Caco-2 (cell line): ENCODE measurements around the gene MPDZ. TPM values are rescaled to one million over a fixed set of nuclear protein-coding genes. Genes with fewer than 3 reads are reported as not detected.

Source experiments
- BruUV-seq: library from RNA; stranded (reverse); fragments of 400-500 nt; replicated peaks from 2 replicates; lab custom pipeline; 2021; lab: Mats Ljungman, UMichigan
- CTCF ChIA-PET: fragments of 300-600 bp; sonication (Branson Sonifier 250); formaldehyde crosslinking; loops from one replicate; lab custom pipeline; 2022; ENCODE audit warnings: antibody characterized with exemption; lab: Charles Lee
- POLR2A ChIA-PET: fragments of 300-600 bp; sonication (Branson Sonifier 250); formaldehyde crosslinking; loops from one replicate; lab custom pipeline; 2022; ENCODE audit warnings: antibody characterized with exemption; lab: Charles Lee
- DNase-seq, 2 experiments: peaks; one replicate each; pipeline versions ENCODE4 v3.0.0 to v3.0.0-alpha.2; 2020 to 2022
- H3K27me3 ChIP-seq: replicated peaks from 2 replicates; pipeline ENCODE4 v1.6.0; 2011; ENCODE audit warnings: low read length; ENCODE audit not compliant: control insufficient read depth, insufficient read depth
- H3K36me3 ChIP-seq: 2 replicates; pipeline ENCODE4 v1.5.1; 2011; ENCODE audit warnings: low read length; ENCODE audit not compliant: control insufficient read depth, insufficient read depth
- H3K4me1 ChIP-seq: fragments of 250-450 bp; sonication (Bioruptor Pico); 2 replicates; pipeline ENCODE4 v1.5.1; 2020; ENCODE audit warnings: mild to moderate bottlenecking
- H3K4me3 ChIP-seq: 2 replicates; pipeline ENCODE4 v1.5.1; 2011; ENCODE audit warnings: low read depth, mild to moderate bottlenecking, control low read depth, low read length
- H3K9me3 ChIP-seq: fragments of 250-450 bp; sonication (Bioruptor Pico); 2 replicates; pipeline ENCODE4 v1.5.1; 2020; ENCODE audit warnings: mild to moderate bottlenecking, moderate library complexity
- H3K27ac Mint-ChIP-seq: one replicate; pipeline ENCODE4 v1.8.0; 2022; ENCODE audit warnings: mixed read lengths; ENCODE audit not compliant: unreplicated experiment
- H3K27me3 Mint-ChIP-seq: one replicate; pipeline ENCODE4 v1.8.0; 2022; ENCODE audit warnings: mixed read lengths; ENCODE audit not compliant: insufficient read depth, unreplicated experiment
- H3K36me3 Mint-ChIP-seq: one replicate; pipeline ENCODE4 v1.8.0; 2022; ENCODE audit warnings: mild to moderate bottlenecking, mixed read lengths; ENCODE audit not compliant: insufficient read depth, unreplicated experiment
- H3K4me1 Mint-ChIP-seq: one replicate; pipeline ENCODE4 v1.8.0; 2022; ENCODE audit warnings: low read depth, mixed read lengths; ENCODE audit not compliant: unreplicated experiment
- H3K4me3 Mint-ChIP-seq: one replicate; pipeline ENCODE4 v1.8.0; 2022; ENCODE audit warnings: mild to moderate bottlenecking, moderate library complexity, mixed read lengths; ENCODE audit not compliant: unreplicated experiment
- H3K9me3 Mint-ChIP-seq: one replicate; pipeline ENCODE4 v1.8.0; 2022; ENCODE audit warnings: mixed read lengths; ENCODE audit not compliant: unreplicated experiment
- intact Hi-C: fragments of 100-400 bp; cut with micrococcal nuclease; formaldehyde crosslinking; loops from one replicate; pipeline ENCODE4 v1.10.0; 2022; ENCODE audit not compliant: unreplicated experiment
- total RNA-seq: library from RNA; stranded (reverse); gene quantifications from 2 replicates; pipeline ENCODE4 v1.2.3, GENCODE V29; 2022
- TF ChIP-seq, protein P1 (sequence below), 2 experiments: fragments of 200-600 bp in 1 of 2; IDR thresholded peaks; 1 replicate in 1 of 2; 2 replicates in 1 of 2; pipeline versions ENCODE4 v1.5.1 to v1.8.0; 2011 to 2022; ENCODE audit warnings: antibody characterized with exemption in 1 of 2, control low read depth in 1 of 2, inconsistent platforms in 1 of 2, low read depth in 1 of 2, low read length in 1 of 2, mild to moderate bottlenecking in 1 of 2, moderate library complexity in 1 of 2; ENCODE audit not compliant: insufficient read depth in 1 of 2, severe bottlenecking in 1 of 2, unreplicated experiment in 1 of 2

Gene MPDZ
- total RNA-seq, 1 experiment from 2014 or later, result not detected

- ChIA-PET CTCF (no interaction called here), POLR2A (no interaction called here)
- Mint-ChIP-seq H3K4me1 (no peaks in the 10 kb centered on the region), H3K27me3 (peaks cover 3% of the 10 kb centered on the region), H3K36me3 (no peaks in the 10 kb centered on the region), H3K27ac (no peak overlapping the region), H3K9me3 (no peaks in the 10 kb centered on the region), H3K4me3 (no peak overlapping the region)
- H3K4me3 ChIP-seq, result no peak overlapping the region
- H3K9me3 ChIP-seq, result no peaks in the 10 kb centered on the region
- no peaks in the 10 kb centered on the region for H3K36me3 ChIP-seq
- DNase-seq, result no peak
- intact Hi-C loops, result no loop called here
- TF ChIP-seq, protein P1, sequence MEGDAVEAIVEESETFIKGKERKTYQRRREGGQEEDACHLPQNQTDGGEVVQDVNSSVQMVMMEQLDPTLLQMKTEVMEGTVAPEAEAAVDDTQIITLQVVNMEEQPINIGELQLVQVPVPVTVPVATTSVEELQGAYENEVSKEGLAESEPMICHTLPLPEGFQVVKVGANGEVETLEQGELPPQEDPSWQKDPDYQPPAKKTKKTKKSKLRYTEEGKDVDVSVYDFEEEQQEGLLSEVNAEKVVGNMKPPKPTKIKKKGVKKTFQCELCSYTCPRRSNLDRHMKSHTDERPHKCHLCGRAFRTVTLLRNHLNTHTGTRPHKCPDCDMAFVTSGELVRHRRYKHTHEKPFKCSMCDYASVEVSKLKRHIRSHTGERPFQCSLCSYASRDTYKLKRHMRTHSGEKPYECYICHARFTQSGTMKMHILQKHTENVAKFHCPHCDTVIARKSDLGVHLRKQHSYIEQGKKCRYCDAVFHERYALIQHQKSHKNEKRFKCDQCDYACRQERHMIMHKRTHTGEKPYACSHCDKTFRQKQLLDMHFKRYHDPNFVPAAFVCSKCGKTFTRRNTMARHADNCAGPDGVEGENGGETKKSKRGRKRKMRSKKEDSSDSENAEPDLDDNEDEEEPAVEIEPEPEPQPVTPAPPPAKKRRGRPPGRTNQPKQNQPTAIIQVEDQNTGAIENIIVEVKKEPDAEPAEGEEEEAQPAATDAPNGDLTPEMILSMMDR (IDR thresholded peaks at IDR 0.05; ENCODE audit: insufficient read depth in 1 of 2, low read depth in 1 of 2, low read length in 1 of 2, severe bottlenecking in 1 of 2, unreplicated experiment in 1 of 2), result no peak
- H3K27me3 ChIP-seq, result no peaks in the 10 kb centered on the region
- no peaks in the 10 kb centered on the region for H3K4me1 ChIP-seq
- BruUV-seq, result no TSS peak
Measured at GRCh38 chr9:13128266-13128860, 151.1 kb downstream of the MPDZ start.

- CTCF ChIA-PET, result no interaction called here
- H3K4me3 Mint-ChIP-seq, result no peak overlapping the region
- Histone ChIP-seq H3K27me3 (no peaks in the 10 kb centered on the region), H3K4me3 (no peak overlapping the region), H3K4me1 (no peaks in the 10 kb centered on the region), H3K36me3 (no peaks in the 10 kb centered on the region), H3K9me3 (no peaks in the 10 kb centered on the region)
- H3K27ac Mint-ChIP-seq, result no peak overlapping the region
- TF ChIP-seq, protein P1 (IDR thresholded peaks at IDR 0.05; ENCODE audit: insufficient read depth in 1 of 2, low read depth in 1 of 2, low read length in 1 of 2, severe bottlenecking in 1 of 2, unreplicated experiment in 1 of 2), result no peak
- H3K9me3 Mint-ChIP-seq, result no peaks in the 10 kb centered on the region
- no peaks in the 10 kb centered on the region for H3K4me1 Mint-ChIP-seq
- H3K27me3 Mint-ChIP-seq, result peaks cover 3% of the 10 kb centered on the region
- no peak for DNase-seq
- POLR2A ChIA-PET, result no interaction called here
- no peaks in the 10 kb centered on the region for H3K36me3 Mint-ChIP-seq
- BruUV-seq, result no TSS peak
- intact Hi-C loops, result no loop called here
Measured at GRCh38 chr9:13127131-13127530, 152.4 kb downstream of the MPDZ start.

DNA sequence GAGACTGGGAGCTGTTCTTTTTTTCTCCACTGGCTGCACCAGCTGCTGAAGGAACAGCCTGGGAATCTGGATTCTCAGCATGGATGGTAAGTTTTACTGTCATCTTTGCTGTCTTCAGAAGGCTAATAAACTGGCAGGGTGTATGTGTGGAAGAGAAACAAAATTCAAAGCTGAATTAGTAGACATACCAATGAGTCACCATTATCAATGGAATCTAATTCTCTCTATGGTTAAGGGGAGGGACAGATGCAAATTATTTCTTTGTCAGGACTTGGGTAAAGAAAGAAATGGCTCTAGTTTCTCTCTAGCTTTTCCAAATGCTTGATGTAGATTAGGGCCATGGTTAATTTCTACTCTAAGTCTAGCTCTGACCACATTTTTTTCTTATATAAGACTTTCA lies 154.2 kb downstream of the MPDZ start:
- no peaks in the 10 kb centered on the region for H3K4me1 ChIP-seq
- H3K36me3 Mint-ChIP-seq, result no peaks in the 10 kb centered on the region
- BruUV-seq, result no TSS peak

More for the DNA sequence above, 154.2 kb downstream of the MPDZ start:
- H3K9me3 Mint-ChIP-seq, result no peaks in the 10 kb centered on the region
- no peaks in the 10 kb centered on the region for H3K9me3 ChIP-seq
- no peaks in the 10 kb centered on the region for H3K36me3 ChIP-seq
- no peak overlapping the region for H3K4me3 ChIP-seq
- peaks cover 3% of the 10 kb centered on the region for H3K27me3 Mint-ChIP-seq
- ChIA-PET CTCF (no interaction called here), POLR2A (no interaction called here)
- TF ChIP-seq, protein P1 (IDR thresholded peaks at IDR 0.05; ENCODE audit: insufficient read depth in 1 of 2, low read depth in 1 of 2, low read length in 1 of 2, severe bottlenecking in 1 of 2, unreplicated experiment in 1 of 2), result no peak
- H3K4me1 Mint-ChIP-seq, result no peaks in the 10 kb centered on the region
- no peak overlapping the region for H3K27ac Mint-ChIP-seq
- H3K4me3 Mint-ChIP-seq, result no peak overlapping the region
- no peaks in the 10 kb centered on the region for H3K27me3 ChIP-seq
- intact Hi-C loops, result no loop called here
- DNase-seq, result no peak
